Dermis blood vessel endothelial cell (primary cell): Measurements from ENCODE around the gene TEX264. TPM values are rescaled to one million over a fixed set of nuclear protein-coding genes. Genes with fewer than 3 reads are reported as not detected.

ENCODE experiments used
- DNase-seq: peaks from one replicate; pipeline ENCODE4 v3.0.0; 2010
- total RNA-seq: library from RNA; depleted of rRNA; stranded (reverse); fragments of >200 nt; gene quantifications from 2 replicates; pipeline ENCODE4 v1.2.3, GENCODE V29; 2014

TEX264 gene
- total RNA-seq, 1 donor from 2014 or later: 64.7 TPM

DNA sequence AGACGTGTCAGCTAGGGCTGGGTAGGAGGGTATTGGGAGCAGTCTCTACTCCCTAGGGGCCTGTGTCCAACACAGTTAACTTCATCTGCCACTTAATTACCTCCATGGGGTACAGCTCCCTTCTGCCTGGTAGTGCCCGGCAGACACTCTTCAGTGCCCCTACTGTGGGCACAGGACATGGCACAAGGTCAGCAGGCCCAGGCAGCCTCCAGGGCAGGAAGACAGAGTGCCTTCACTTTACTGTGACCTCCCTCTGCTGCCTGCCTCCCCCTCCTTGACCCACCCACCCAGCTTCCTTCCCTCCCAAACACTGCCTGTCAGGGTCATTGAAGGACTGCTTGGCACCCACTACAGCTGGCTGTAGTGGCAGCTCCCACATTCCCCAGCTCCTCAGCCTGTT lies 29.4 kb downstream of the TEX264 start:
- no peak for DNase-seq

- DNase-seq: no peak
Measured at GRCh38 chr3:51702156-51702555, 31.1 kb downstream of the TEX264 start.

DNA sequence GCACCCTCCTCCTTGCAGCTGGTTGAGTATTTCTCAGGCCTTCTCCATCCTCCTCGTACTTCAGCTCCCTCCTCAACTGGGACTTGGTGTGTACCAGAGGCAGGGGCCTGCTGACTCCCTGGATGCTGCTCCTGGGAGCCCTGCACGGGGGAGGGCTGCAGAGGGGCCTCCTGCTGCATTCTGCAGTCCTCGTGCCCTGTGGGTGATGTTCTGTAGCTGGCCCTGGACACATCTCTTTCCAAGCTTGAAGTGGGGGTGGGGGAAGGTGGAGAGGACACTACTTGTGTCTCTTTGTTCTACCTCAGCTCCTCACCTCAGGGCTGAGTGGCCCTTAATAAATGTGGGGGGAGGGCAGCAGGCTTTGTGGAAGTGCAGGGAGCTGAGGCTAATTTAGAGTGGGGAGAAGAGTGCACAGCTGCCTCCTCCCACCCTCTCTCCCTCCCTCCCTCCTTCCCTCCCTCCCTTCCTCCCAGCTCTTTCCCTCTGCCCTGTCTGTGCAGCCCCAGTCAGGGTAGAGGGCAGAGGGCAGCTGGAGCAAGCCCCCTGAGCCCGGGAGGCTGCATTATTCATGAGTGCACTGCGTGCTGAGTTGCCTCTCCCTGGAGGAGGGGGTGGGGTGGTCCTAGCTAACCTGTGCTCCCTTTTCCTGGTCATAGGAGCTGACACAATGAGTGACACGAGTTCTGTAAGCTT lies 32.2 kb downstream of the TEX264 start:
- no peak for DNase-seq

DNA sequence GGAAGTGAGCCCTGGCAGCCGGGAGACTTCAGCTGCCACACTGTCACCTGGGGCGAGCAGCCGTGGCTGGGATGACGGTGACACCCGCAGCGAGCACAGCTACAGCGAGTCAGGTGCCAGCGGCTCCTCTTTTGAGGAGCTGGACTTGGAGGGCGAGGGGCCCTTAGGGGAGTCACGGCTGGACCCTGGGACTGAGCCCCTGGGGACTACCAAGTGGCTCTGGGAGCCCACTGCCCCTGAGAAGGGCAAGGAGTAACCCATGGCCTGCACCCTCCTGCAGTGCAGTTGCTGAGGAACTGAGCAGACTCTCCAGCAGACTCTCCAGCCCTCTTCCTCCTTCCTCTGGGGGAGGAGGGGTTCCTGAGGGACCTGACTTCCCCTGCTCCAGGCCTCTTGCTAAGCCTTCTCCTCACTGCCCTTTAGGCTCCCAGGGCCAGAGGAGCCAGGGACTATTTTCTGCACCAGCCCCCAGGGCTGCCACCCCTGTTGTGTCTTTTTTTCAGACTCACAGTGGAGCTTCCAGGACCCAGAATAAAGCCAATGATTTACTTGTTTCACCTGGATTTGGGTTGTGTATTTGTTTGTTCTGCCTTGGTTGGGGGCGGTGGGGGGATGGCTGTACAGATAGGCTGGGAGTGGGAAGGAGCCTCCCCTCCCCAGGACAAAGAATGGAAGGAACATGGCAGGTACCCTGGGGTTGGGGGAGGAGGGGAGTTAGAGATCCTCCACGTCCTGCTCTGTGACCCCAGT lies 32.9 kb downstream of the TEX264 start:
- no peak for DNase-seq

DNA sequence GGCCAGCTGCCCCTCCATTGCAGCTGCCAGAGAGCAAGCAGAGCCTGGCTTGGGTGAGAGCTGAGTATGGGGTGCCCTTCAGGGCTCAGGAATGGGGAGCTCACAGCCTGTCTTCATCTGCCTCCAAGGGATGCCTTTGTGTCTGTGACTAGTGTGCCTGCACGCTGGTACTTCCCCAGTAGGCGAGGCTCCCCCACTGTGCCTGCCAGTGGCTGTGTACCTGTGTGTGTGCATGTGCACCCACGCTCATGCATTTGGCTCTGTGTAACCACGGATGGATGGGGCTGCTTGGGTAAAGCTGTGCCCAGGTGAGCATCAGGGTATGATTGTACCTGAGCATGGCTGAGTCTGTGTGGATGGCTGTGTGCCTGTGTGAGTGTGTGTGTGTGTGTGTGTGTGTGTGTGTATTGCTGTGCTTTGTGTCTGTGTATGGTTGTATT lies 33.5 kb downstream of the TEX264 start:
- DNase-seq: no peak

- DNase-seq: no peak
Measured at GRCh38 chr3:51705276-51706020, 34.4 kb downstream of the TEX264 start.

GRCh38 chr3:51706021-51706485 lies 35.0 kb downstream of the TEX264 start:
- DNase-seq: no peak

GRCh38 chr3:51706788-51707731 lies 36.0 kb downstream of the TEX264 start, which contains the start of gene GRM2:
GRM2 (plus strand) TSS chr3:51707068; CDS start chr3:51708984, 1,916 bp downstream.
- peak; percentile 85 for DNase-seq

GRCh38 chr3:51708216-51708845 lies 37.3 kb downstream of the TEX264 start:
- DNase-seq: no peak

GRCh38 chr3:51709004-51709420 lies 38.0 kb downstream of the TEX264 start:
- no peak for DNase-seq

GRCh38 chr3:51709675-51710074 lies 38.6 kb downstream of the TEX264 start:
- no peak for DNase-seq

DNA sequence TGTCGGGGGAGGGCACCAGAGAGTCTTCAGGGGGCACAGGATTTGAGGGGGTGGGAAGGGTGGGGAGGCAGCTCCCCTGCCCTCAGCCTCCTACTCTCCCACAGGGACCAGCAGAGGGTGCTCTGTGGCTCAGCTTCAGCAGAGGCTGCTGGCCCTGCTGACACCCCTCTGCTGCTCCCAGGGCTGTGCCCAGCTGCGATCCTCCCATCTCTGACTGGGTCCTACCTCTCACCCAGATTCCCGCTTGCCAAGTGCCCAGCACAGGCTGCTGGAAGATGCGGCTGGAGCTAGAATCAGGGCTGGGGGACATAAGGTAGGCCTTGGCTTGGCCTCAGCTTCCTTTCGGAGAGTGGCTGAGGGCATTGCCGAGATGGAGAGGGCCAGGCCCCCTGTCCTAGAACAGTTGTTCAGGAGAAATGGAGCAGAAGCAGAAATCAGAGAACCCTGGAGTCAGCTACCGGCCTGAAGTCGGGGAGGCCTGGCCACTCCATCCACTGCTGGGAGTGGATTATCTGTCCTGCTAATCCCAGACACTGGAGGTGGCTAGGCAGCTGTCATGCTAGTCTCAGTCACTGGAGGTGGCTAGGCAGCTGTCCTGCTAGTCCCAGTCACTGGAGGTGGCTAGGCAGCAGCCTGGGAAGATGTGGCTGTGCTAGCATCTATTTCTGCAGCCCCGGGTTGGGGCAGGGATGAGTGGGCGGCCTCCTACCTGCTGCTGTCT lies 39.7 kb downstream of the TEX264 start:
- DNase-seq: no peak

DNA sequence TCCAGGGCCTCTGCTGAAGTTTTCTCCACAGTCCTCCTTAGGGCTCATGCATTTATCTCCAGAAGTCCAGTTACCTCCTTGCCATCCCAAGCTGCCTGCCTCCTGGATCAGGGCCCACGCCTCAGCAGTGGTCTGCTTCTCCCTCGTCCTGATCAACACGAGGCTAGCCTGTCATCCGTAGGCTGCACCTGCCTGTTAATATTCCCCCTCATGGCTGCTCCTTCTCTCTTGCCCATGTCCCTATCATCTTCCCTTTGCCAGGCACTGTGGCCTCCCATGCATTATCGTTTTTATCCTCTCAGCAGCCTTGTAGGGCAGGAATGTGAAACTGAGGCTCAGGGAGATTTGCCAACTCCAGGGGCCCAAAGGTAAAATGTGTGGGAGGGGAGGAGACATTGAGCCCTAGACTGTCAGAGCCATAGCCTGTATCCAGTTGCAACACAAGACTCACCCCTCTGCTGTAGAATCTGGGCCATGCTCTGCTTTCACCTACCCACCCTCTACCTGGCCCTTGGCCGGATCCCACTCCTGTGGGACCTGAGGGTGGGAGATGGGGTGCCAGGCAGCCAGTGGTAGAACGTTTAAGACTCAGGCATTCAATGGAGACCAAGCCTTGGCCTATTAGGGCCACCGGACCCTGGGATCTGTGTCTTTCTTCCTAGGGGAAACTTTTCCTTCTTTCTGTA lies 40.4 kb downstream of the TEX264 start:
- DNase-seq: no peak

GRCh38 chr3:51712038-51712420 lies 41.0 kb downstream of the TEX264 start:
- no peak for DNase-seq

DNA sequence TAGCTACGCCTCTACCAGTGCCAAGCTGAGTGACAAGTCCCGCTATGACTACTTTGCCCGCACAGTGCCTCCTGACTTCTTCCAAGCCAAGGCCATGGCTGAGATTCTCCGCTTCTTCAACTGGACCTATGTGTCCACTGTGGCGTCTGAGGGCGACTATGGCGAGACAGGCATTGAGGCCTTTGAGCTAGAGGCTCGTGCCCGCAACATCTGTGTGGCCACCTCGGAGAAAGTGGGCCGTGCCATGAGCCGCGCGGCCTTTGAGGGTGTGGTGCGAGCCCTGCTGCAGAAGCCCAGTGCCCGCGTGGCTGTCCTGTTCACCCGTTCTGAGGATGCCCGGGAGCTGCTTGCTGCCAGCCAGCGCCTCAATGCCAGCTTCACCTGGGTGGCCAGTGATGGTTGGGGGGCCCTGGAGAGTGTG lies 41.5 kb downstream of the TEX264 start:
- DNase-seq: no peak

DNA sequence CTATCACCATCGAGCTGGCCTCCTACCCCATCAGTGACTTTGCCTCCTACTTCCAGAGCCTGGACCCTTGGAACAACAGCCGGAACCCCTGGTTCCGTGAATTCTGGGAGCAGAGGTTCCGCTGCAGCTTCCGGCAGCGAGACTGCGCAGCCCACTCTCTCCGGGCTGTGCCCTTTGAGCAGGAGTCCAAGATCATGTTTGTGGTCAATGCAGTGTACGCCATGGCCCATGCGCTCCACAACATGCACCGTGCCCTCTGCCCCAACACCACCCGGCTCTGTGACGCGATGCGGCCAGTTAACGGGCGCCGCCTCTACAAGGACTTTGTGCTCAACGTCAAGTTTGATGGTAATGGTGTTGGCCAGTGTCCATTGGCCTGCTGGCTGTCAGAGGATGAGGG lies 41.9 kb downstream of the TEX264 start:
- DNase-seq: no peak

DNA sequence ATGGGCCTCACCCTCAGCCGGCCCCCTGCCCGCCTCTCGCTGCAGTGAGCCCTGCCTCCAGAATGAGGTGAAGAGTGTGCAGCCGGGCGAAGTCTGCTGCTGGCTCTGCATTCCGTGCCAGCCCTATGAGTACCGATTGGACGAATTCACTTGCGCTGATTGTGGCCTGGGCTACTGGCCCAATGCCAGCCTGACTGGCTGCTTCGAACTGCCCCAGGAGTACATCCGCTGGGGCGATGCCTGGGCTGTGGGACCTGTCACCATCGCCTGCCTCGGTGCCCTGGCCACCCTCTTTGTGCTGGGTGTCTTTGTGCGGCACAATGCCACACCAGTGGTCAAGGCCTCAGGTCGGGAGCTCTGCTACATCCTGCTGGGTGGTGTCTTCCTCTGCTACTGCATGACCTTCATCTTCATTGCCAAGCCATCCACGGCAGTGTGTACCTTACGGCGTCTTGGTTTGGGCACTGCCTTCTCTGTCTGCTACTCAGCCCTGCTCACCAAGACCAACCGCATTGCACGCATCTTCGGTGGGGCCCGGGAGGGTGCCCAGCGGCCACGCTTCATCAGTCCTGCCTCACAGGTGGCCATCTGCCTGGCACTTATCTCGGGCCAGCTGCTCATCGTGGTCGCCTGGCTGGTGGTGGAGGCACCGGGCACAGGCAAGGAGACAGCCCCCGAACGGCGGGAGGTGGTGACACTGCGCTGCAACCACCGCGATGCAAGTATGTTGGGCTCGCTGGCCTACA lies 44.4 kb downstream of the TEX264 start:
- no peak for DNase-seq

- DNase-seq: no peak
Measured at GRCh38 chr3:51715977-51716294, 44.9 kb downstream of the TEX264 start.

DNA sequence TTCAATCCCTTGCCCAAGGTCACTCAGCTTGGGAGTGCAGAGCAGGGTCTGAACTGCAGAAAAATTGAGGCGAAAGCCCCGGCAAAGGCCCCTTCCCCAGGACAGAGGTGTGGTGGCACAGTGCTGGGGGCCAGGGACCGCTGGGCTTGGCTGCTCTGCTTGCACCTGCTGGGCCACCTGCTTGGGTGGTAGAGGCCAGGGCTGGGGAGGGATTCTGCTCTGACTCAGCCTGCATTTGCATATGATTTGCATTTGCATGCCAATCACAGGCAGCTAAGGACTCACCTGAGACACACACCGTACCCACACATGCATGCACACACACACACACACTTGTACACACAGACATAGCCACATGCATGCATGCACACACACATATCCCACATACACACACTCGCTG lies 45.8 kb downstream of the TEX264 start:
- no peak for DNase-seq

- no peak for DNase-seq
Measured at GRCh38 chr3:51717446-51717845, 46.4 kb downstream of the TEX264 start.
